Left lung (tissue), 10 donors: ENCODE results near the gene FAM78A. TPM values are rescaled to one million over a fixed set of nuclear protein-coding genes. Genes with fewer than 3 reads are reported as not detected.

Source experiments
- ATAC-seq: fragments of 200-7000 bp; cut with Tn5 transposase; one replicate; pipeline ENCODE4 v1.9.1; 2020; ENCODE audit warnings: moderate library complexity
- DNase-seq, 4 donors: peaks; one replicate each; pipeline ENCODE4 v3.0.0-alpha.2; 2013 to 2020
- H3K27ac ChIP-seq, 2 donors: fragments of 200-600 bp; sonication (generic) in 1 of 2; one replicate each; pipeline versions ENCODE4 v1.5.0 to v1.8.0; 2020 to 2021
- H3K27me3 ChIP-seq, 2 donors: fragments of 200-600 bp; sonication (generic) in 1 of 2; one replicate each; pipeline versions ENCODE4 v1.5.0 to v1.8.0; 2020 to 2021
- H3K36me3 ChIP-seq, 2 donors: fragments of 200-600 bp; sonication (generic) in 1 of 2; one replicate each; pipeline versions ENCODE4 v1.5.0 to v1.8.0; 2020 to 2021
- H3K4me1 ChIP-seq, 2 donors: fragments of 200-600 bp; one replicate each; pipeline ENCODE4 v1.8.0; 2021
- H3K4me3 ChIP-seq, 2 donors: fragments of 200-600 bp; sonication (generic) in 1 of 2; one replicate each; pipeline versions ENCODE4 v1.5.0 to v1.8.0; 2020 to 2021; ENCODE audit warnings: mild to moderate bottlenecking in 1 of 2
- H3K9me3 ChIP-seq, 2 donors: fragments of 200-600 bp; sonication (generic) in 1 of 2; one replicate each; pipeline versions ENCODE4 v1.5.0 to v1.8.0; 2020 to 2021
- CTCF ChIP-seq, 2 donors: fragments of 200-600 bp; sonication (generic) in 1 of 2; IDR thresholded peaks; one replicate each; pipeline versions ENCODE4 v1.5.0 to v1.8.0; 2021; ENCODE audit warnings: antibody characterized with exemption in 2 of 2
- intact Hi-C, 2 donors: fragments of 100-400 bp; cut with DNase I; formaldehyde crosslinking; loops; one replicate each; pipeline versions ENCODE4 v1.11.2 to v1.14.2; 2022
- polyA plus RNA-seq, 6 donors: library from polyadenylated mRNA; unstranded; fragments of 120-200 nt; gene quantifications; one replicate each; pipeline ENCODE4 v1.2.1, GENCODE V29; 2013; ENCODE audit not compliant: insufficient read length in 6 of 6
- total RNA-seq, 2 donors: library from RNA; stranded (reverse); fragmentation: NEBNext Ultra II Directional; extraction: Animal tissue kit (Norgen Biotek cat#: 25700); gene quantifications; one replicate each; pipeline ENCODE4 v1.2.1, GENCODE V29; 2021
- donor health status: DM: no; HTN: yes; CAD: no.
- donor health status: DM: no; HTN: no; CAD: no.

Gene FAM78A
- total and polyA plus RNA-seq, 8 donors = 3.5 to 18.1 (median 6.5) TPM

GRCh38 chr9:131302244-131303075 is 26.1 kb upstream of the FAM78A start:
- no peak overlapping the region for H3K27ac ChIP-seq

DNA sequence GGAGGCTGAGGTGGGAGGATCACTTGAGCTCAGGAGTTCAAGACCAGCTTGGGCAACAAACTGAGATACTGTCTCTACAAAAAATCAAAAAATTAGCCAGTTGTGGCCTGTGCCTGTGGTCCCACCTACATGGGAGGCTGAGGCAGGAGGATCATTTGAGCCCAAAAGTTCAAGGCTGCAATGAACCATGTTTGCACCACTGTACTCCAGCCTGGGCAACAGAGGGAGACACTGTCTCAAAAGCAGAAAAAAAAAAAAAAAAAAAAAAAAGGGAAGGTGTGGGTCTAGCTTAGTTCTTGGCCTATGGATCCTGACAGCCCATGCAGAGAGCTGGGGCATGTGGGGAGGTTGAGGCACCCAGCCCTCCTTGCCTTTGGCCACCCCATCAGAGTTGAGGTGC is 24.1 kb upstream of the FAM78A start:
- Histone ChIP-seq H3K4me3 (no peak overlapping the region), H3K27me3 (no peaks in the 10 kb centered on the region), H3K4me1 (no peaks in the 10 kb centered on the region), H3K9me3 (no peaks in the 10 kb centered on the region), H3K36me3 (no peaks in the 10 kb centered on the region), H3K27ac (no peak overlapping the region)
- no peak for TF ChIP-seq CTCF (IDR thresholded peaks at IDR 0.05)
- ATAC-seq (no peak), DNase-seq (no peak)
- intact Hi-C loops = no loop called here

More at GRCh38 chr9:131302244-131303075, 26.1 kb upstream of the FAM78A start:
- no peaks in the 10 kb centered on the region for H3K9me3 ChIP-seq
- no peak for TF ChIP-seq CTCF (IDR thresholded peaks at IDR 0.05)
- no peaks in the 10 kb centered on the region for H3K4me1 ChIP-seq
- no peak for ATAC-seq
- no peak for DNase-seq
- H3K27me3 ChIP-seq = no peaks in the 10 kb centered on the region
- intact Hi-C loops = no loop called here
- no peak overlapping the region for H3K4me3 ChIP-seq
- H3K36me3 ChIP-seq = no peaks in the 10 kb centered on the region

DNA sequence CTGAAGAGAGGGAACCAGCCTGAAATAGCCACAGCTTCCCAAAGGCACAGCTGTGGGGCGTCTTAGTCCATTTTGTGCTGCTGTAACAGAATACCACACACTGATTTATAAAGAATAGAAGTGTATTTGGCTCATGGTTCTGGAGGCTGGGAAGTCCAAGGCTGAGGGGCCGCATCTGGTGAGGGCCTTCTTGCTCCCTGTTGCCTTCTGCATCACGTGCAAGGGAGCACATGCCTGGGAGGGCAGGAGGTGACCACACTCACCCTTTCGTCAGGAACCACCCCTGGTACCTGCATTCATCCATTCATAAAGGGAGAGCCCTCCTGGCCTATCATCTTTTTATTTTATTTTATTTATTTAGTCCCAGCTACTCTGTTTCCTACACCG is 23.6 kb upstream of the FAM78A start:
- Histone ChIP-seq H3K27ac (no peak overlapping the region), H3K4me1 (no peaks in the 10 kb centered on the region), H3K4me3 (no peak overlapping the region), H3K36me3 (no peaks in the 10 kb centered on the region), H3K27me3 (no peaks in the 10 kb centered on the region), H3K9me3 (no peaks in the 10 kb centered on the region)
- no peak for DNase-seq
- intact Hi-C loops = no loop called here
- TF ChIP-seq CTCF (IDR thresholded peaks at IDR 0.05) = no peak
- no peak for ATAC-seq

DNA sequence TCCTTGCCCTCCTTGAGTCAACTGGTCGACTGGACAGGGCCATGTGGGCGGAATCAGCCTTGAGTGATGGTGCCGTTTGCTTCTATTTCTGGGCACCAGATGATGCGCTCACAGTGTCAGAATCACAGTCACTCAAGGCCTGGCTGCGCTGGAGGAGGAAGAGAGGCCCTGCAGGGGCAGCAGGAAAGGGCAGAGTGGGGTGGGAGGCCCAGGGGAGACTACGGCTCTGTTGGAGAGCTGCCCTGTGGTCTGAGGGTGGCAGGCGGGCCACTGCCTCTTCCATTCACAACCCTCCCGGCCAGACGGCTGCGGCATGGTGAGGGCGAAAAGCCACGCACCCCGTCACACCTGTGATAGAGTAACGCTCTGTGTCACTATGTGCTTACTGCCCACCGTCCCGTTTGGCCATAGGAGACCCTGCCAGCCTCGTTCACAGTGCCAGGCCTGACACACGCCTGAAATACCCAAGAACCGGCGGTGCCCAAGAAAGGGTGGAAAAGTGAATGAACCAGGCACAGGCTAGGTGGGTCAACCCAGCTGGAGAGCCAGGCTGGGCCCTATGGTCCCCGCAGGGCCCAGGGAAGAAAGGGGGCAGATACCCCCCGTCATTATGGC is 23.1 kb upstream of the FAM78A start:
- no peak for DNase-seq

More for the DNA sequence above, 23.1 kb upstream of the FAM78A start:
- H3K36me3 ChIP-seq = no peaks in the 10 kb centered on the region
- H3K9me3 ChIP-seq = no peaks in the 10 kb centered on the region
- no peak for TF ChIP-seq CTCF (IDR thresholded peaks at IDR 0.05)
- intact Hi-C loops = no loop called here
- no peaks in the 10 kb centered on the region for H3K4me1 ChIP-seq
- ATAC-seq = no peak
- no peak overlapping the region for H3K27ac ChIP-seq
- H3K27me3 ChIP-seq = no peaks in the 10 kb centered on the region
- no peak overlapping the region for H3K4me3 ChIP-seq
